Astrocyte (in vitro differentiated cells and primary cell): Measurements from ENCODE around the gene CHPT1. TPM values are rescaled to one million over a fixed set of nuclear protein-coding genes. Genes with fewer than 3 reads are reported as not detected.

Experiments
- DNase-seq: peaks from one replicate; pipeline ENCODE4 v3.0.0-alpha.2; 2010; ENCODE audit warnings: low read depth
- FAIRE-seq: peaks from 2 replicates; lab custom pipeline; 2011; peaks lifted over from hg19 to GRCh38; lab: Jason Lieb, UNC
- H2AFZ ChIP-seq: 2 replicates; pipeline ENCODE4 v1.6.0; 2012; ENCODE audit warnings: low read depth, low read length, inconsistent platforms
- H3K27ac ChIP-seq: 2 replicates; pipeline ENCODE4 v1.5.1; 2011; ENCODE audit warnings: low read depth, low read length, inconsistent platforms
- H3K27me3 ChIP-seq: 2 replicates; pipeline ENCODE4 v1.6.0; 2011; ENCODE audit warnings: low read length, inconsistent platforms; ENCODE audit not compliant: insufficient read depth
- H3K36me3 ChIP-seq: 2 replicates; pipeline ENCODE4 v1.5.1; 2011; ENCODE audit warnings: low read length, inconsistent platforms; ENCODE audit not compliant: insufficient read depth
- H3K4me1 ChIP-seq: 2 replicates; pipeline ENCODE4 v1.5.1; 2011; ENCODE audit warnings: low read length, inconsistent platforms; ENCODE audit not compliant: insufficient read depth
- H3K4me2 ChIP-seq: 2 replicates; pipeline ENCODE4 v1.6.0; 2012; ENCODE audit warnings: low read length, inconsistent platforms
- H3K4me3 ChIP-seq: 2 replicates; pipeline ENCODE4 v1.5.1; 2011; ENCODE audit warnings: low read depth, mild to moderate bottlenecking, low read length, inconsistent platforms; ENCODE audit not compliant: insufficient read depth
- H3K79me2 ChIP-seq: 2 replicates; pipeline ENCODE4 v1.6.0; 2012; ENCODE audit warnings: mild to moderate bottlenecking, low read length, inconsistent platforms; ENCODE audit not compliant: insufficient read depth
- H3K9ac ChIP-seq: 2 replicates; pipeline ENCODE4 v1.6.0; 2012; ENCODE audit warnings: mild to moderate bottlenecking, low read length, inconsistent platforms
- H3K9me3 ChIP-seq: 2 replicates; pipeline ENCODE4 v1.5.1; 2012; ENCODE audit warnings: low read depth, mild to moderate bottlenecking, low read length, inconsistent platforms; ENCODE audit not compliant: insufficient read depth
- H4K20me1 ChIP-seq: 2 replicates; pipeline ENCODE4 v1.6.0; 2012; ENCODE audit warnings: low read length, inconsistent platforms; ENCODE audit not compliant: insufficient read depth
- H3K27ac Mint-ChIP-seq: one replicate; pipeline ENCODE4 v1.8.0; 2021; ENCODE audit warnings: mild to moderate bottlenecking, mixed read lengths; ENCODE audit not compliant: unreplicated experiment
- H3K27me3 Mint-ChIP-seq: one replicate; pipeline ENCODE4 v1.8.0; 2021; ENCODE audit warnings: low read depth, mixed read lengths; ENCODE audit not compliant: unreplicated experiment
- H3K36me3 Mint-ChIP-seq: one replicate; pipeline ENCODE4 v1.8.0; 2021; ENCODE audit warnings: low read depth, mixed read lengths; ENCODE audit not compliant: unreplicated experiment
- H3K4me1 Mint-ChIP-seq: one replicate; pipeline ENCODE4 v1.8.0; 2021; ENCODE audit warnings: low read depth, mixed read lengths; ENCODE audit not compliant: unreplicated experiment
- H3K4me3 Mint-ChIP-seq: one replicate; pipeline ENCODE4 v1.8.0; 2021; ENCODE audit warnings: mild to moderate bottlenecking, moderate library complexity, mixed read lengths; ENCODE audit not compliant: unreplicated experiment
- H3K9me3 Mint-ChIP-seq: one replicate; pipeline ENCODE4 v1.8.0; 2021; ENCODE audit warnings: mild to moderate bottlenecking, mixed read lengths; ENCODE audit not compliant: unreplicated experiment
- CTCF ChIP-seq: IDR thresholded peaks from 2 replicates; pipeline ENCODE4 v1.5.1; 2011; ENCODE audit warnings: low read depth, mild to moderate bottlenecking, inconsistent platforms, low read length, moderate library complexity; ENCODE audit not compliant: insufficient read depth
- EZH2 ChIP-seq: IDR thresholded peaks from 2 replicates; pipeline ENCODE4 v1.6.1; 2012; ENCODE audit warnings: mild to moderate bottlenecking, low read length, inconsistent platforms; ENCODE audit not compliant: insufficient read depth
- total RNA-seq: library from RNA; stranded (reverse); gene quantifications from 2 replicates; pipeline ENCODE4 v1.2.1, GENCODE V29; 2021

Gene CHPT1
- total RNA-seq, 1 donor from 2014 or later = 22.2 TPM

GRCh38 chr12:101707131-101707782 is 9.8 kb downstream of the CHPT1 start:
- TF ChIP-seq EZH2 = no peak
- Mint-ChIP-seq H3K27me3 (no peaks in the 10 kb centered on the region), H3K27ac (no peak overlapping the region), H3K4me1 (peaks cover 3% of the 10 kb centered on the region), H3K4me3 (no peak overlapping the region), H3K9me3 (no peaks in the 10 kb centered on the region), H3K36me3 (no peaks in the 10 kb centered on the region)
- Histone ChIP-seq H3K27ac (no peak overlapping the region), H2AFZ (no peak overlapping the region), H3K36me3 (no peaks in the 10 kb centered on the region), H3K27me3 (no peaks in the 10 kb centered on the region), H3K9me3 (no peaks in the 10 kb centered on the region), H3K4me1 (no peaks in the 10 kb centered on the region), H3K4me2 (peak overlapping the region; percentile 1), H3K79me2 (peaks cover 13% of the 10 kb centered on the region), H3K4me3 (no peak overlapping the region), H4K20me1 (peaks cover 17% of the 10 kb centered on the region), H3K9ac (no peak overlapping the region)
- peak; percentile 68 for DNase-seq
- FAIRE-seq = no peak

DNA sequence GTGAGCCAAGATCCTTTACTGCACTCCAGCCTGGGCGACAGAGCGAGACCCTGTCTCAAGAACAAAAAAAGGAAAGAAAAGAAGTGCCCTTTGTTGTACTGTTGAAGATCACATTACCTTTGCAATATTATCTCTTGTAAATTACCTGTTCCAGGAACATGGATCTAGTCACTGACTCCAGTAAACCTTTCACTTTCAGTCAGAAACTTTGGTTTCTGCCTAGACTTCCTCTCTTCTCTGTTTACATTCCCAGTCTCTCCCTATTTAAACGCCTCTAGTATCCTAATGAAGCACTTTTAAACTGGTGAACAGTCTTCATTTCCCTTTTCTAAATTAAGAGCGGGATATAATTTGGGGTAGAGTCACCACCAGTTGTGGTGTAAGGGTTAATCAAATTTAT is 12.8 kb downstream of the CHPT1 start:
- Histone ChIP-seq H3K27ac (no peak overlapping the region), H3K4me3 (no peak overlapping the region), H3K9ac (no peak overlapping the region), H3K36me3 (no peaks in the 10 kb centered on the region), H2AFZ (no peak overlapping the region), H3K4me1 (no peaks in the 10 kb centered on the region), H4K20me1 (peaks cover 12% of the 10 kb centered on the region), H3K9me3 (no peaks in the 10 kb centered on the region), H3K27me3 (no peaks in the 10 kb centered on the region), H3K79me2 (peaks cover 8% of the 10 kb centered on the region), H3K4me2 (no peak overlapping the region)
- Mint-ChIP-seq H3K36me3 (no peaks in the 10 kb centered on the region), H3K27me3 (no peaks in the 10 kb centered on the region), H3K4me3 (no peak overlapping the region), H3K9me3 (no peaks in the 10 kb centered on the region), H3K4me1 (peaks cover 5% of the 10 kb centered on the region), H3K27ac (no peak overlapping the region)
- no peak for DNase-seq
- no peak for TF ChIP-seq CTCF
- TF ChIP-seq EZH2 = no peak
- FAIRE-seq = no peak

DNA sequence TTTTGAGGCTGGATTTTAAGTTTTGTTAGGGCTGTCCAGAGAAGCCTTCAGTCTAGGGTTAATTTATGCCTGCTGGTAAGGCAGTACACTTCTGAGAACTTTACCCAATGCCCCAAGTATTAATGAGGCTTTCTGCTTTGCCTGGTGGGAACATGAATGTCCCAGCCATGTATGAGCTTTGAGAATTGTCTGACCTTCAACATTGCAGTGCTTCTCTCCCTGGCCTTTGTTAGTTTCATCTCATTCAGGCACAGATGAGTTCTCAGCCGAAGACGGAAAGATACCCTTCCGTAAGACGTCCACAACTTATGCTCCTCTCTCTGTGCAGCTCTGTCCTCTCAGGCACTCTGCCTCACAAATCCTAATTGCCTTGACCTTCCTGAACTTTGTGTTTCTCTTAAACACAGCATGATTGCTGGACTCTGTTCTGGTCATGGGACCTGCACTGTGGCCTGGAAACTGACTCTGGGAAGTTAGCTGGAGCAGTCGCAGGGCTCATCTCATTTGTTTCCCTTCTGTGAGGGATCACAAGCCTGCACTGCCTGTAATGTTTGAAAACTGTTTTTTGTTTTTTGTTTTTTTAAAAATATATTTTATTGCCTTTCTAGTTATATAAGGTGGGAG is 15.7 kb downstream of the CHPT1 start:
- H3K9me3 ChIP-seq = no peaks in the 10 kb centered on the region
- H3K36me3 Mint-ChIP-seq = no peaks in the 10 kb centered on the region
- peaks cover 3% of the 10 kb centered on the region for H3K79me2 ChIP-seq
- H3K27me3 Mint-ChIP-seq = no peaks in the 10 kb centered on the region
- H3K27ac Mint-ChIP-seq = no peak overlapping the region
- H3K4me3 ChIP-seq = no peak overlapping the region
- TF ChIP-seq EZH2 = no peak
- no peak for TF ChIP-seq CTCF
- peaks cover 5% of the 10 kb centered on the region for H3K4me1 Mint-ChIP-seq
- H3K4me1 ChIP-seq = no peaks in the 10 kb centered on the region
- H4K20me1 ChIP-seq = no peaks in the 10 kb centered on the region
- H3K4me2 ChIP-seq = no peak overlapping the region
- H3K9ac ChIP-seq = no peak overlapping the region
- no peak overlapping the region for H2AFZ ChIP-seq
- DNase-seq (no peak), FAIRE-seq (no peak)
- no peak overlapping the region for H3K27ac ChIP-seq
- H3K27me3 ChIP-seq = no peaks in the 10 kb centered on the region
- H3K4me3 Mint-ChIP-seq = no peak overlapping the region
- no peaks in the 10 kb centered on the region for H3K9me3 Mint-ChIP-seq
- no peaks in the 10 kb centered on the region for H3K36me3 ChIP-seq
